ENCODE results near the gene TSHZ3.

DNA sequence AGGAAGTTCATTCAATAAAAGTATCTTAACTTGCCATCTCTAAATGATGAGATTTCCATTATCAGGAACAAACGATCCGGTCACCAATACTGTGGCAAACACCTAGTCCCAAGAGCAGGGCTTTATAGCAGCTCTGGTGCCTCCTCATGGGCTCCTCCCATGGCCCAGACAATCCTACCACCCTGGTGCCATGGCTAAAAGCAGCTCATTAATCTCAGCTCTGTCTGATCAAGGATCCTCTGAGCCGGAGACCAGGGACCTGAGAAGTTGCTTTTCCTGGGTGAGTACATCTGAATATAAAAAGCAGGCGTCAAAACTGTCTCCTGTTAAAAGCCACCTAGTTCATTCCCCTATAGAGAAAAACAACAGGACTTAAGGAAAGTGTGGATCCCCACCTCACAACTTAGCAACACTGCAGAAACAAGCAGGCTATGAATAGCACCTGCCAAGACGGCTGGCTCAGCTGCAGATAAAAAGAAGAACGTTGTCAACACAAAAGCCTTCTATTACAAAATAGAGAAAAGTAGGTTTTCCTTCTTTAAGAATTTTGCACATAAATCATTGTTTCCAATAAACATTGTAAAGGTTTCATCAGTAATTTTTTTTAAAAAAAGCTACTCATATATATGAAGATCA is 30.3 kb downstream of the TSHZ3 start:
- TF ChIP-seq CTCF (IDR thresholded peaks at IDR 0.05) (no peak), POLR2A (IDR thresholded peaks at IDR 0.05) (no peak)

Data from heart left ventricle (tissue), 13 donors.